KOPT-K1 (cell line): ENCODE results near the gene MSI2.
"Not testable (repeated sequence)": the region's sequence is repeated elsewhere in the genome, so short reads cannot be mapped to it uniquely, and the experiment has no call there.

Source experiments
- H3K27ac ChIP-seq: fragments of 200-600 bp; sonication (generic); 2 replicates; pipeline ENCODE4 v1.5.1; 2016; ENCODE audit warnings: antibody characterized with exemption, mild to moderate bottlenecking, low read depth, low read length; ENCODE audit not compliant: poor library complexity, severe bottlenecking
- H3K36me3 ChIP-seq: fragments of 200-600 bp; sonication (generic); 2 replicates; pipeline ENCODE4 v1.5.1; 2017; ENCODE audit warnings: antibody characterized with exemption, mild to moderate bottlenecking, low read length, moderate library complexity; ENCODE audit not compliant: insufficient read depth
- H3K9me3 ChIP-seq: fragments of 200-600 bp; sonication (generic); 2 replicates; pipeline ENCODE4 v1.5.1; 2017; ENCODE audit warnings: antibody characterized with exemption, low read length, mild to moderate bottlenecking; ENCODE audit not compliant: insufficient read depth, poor library complexity, severe bottlenecking

Gene MSI2

GRCh38 chr17:57489321-57489720, 233.0 kb downstream of the MSI2 start:
- Histone ChIP-seq H3K9me3 (no peaks in the 10 kb centered on the region), H3K27ac (peak overlapping the region; percentile 95), H3K36me3 (peaks cover 49% of the 10 kb centered on the region)

DNA sequence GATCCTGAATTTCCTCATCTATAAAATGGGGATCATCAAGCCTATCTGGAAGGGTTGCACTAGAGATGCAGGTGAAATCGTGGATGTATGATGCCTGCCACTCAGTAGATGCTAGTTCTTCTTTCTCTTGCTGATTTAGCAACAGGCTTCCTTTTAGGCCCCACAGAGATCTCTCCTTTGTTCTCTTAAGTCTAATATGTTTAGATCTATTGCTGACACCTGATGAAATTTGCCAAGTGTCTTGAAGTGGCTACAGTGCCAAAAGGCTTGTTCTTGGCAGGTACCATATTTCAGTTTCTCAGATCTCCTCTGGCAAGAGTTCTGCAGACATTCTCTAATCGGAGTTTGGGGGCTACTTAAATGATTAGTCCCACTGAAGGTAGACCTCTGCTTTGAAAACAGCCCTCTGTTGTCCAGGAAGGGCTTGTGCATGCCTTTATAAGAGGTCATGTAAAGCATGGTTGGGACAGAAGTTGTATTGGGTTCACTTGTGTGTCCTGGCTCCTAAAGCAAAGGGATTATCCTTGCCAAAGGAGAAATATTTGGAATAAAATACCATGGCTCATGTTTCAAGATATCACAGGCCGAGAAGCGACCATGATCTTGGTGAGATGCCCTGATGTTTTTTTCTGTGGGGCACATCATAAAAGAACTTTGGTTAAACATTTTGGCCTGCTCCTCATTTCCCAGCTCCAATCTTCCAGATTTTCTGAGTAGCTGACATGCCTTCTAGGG, 234.0 kb downstream of the MSI2 start:
- Histone ChIP-seq H3K36me3 (peaks cover 55% of the 10 kb centered on the region), H3K9me3 (no peaks in the 10 kb centered on the region), H3K27ac (peak overlapping the region; percentile 95)

GRCh38 chr17:57490890-57491289, 234.6 kb downstream of the MSI2 start:
- H3K9me3 ChIP-seq, result no peaks in the 10 kb centered on the region
- peaks cover 60% of the 10 kb centered on the region for H3K36me3 ChIP-seq
- peak overlapping the region; percentile 95 for H3K27ac ChIP-seq

- H3K27ac ChIP-seq, result peak overlapping the region; percentile 95
- peaks cover 74% of the 10 kb centered on the region for H3K36me3 ChIP-seq
- no peaks in the 10 kb centered on the region for H3K9me3 ChIP-seq
These were observed 236.8 kb downstream of the MSI2 start for GRCh38 chr17:57493171-57493570.

- Histone ChIP-seq H3K9me3 (no peaks in the 10 kb centered on the region), H3K27ac (peak overlapping the region; percentile 95), H3K36me3 (peaks cover 77% of the 10 kb centered on the region)
These were observed 237.3 kb downstream of the MSI2 start for GRCh38 chr17:57493625-57494024.

GRCh38 chr17:57494443-57494842, 238.1 kb downstream of the MSI2 start:
- Histone ChIP-seq H3K9me3 (no peaks in the 10 kb centered on the region), H3K36me3 (peaks cover 69% of the 10 kb centered on the region), H3K27ac (peak overlapping the region; percentile 95)

DNA sequence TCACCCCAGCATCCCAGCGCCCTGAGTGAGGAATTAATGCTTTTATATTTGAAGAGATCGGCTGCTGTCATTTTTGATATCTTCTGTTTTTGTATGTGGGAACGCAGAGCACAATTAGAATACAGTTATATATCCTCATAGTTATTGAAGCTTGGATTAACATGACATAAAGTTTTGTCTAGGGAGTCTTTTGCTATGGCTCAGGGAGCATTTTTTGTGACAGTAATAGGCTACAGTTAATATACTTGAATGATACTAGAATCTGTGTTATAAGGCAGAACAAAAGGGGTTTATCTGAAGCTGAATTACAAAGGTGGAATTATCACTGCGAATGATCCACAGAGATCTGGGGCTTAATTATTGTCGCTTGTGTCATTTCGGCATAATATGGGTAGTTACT, 239.4 kb downstream of the MSI2 start:
- Histone ChIP-seq H3K27ac (peak overlapping the region; percentile 27), H3K9me3 (no peaks in the 10 kb centered on the region), H3K36me3 (peaks cover 69% of the 10 kb centered on the region)

GRCh38 chr17:57496382-57496781, 240.1 kb downstream of the MSI2 start:
- Histone ChIP-seq H3K27ac (peak overlapping the region; percentile 27), H3K36me3 (peaks cover 65% of the 10 kb centered on the region), H3K9me3 (no peaks in the 10 kb centered on the region)

- Histone ChIP-seq H3K9me3 (no peaks in the 10 kb centered on the region), H3K36me3 (peaks cover 53% of the 10 kb centered on the region), H3K27ac (peak overlapping the region; percentile 51)
These were observed 242.1 kb downstream of the MSI2 start for GRCh38 chr17:57498443-57498842.

DNA sequence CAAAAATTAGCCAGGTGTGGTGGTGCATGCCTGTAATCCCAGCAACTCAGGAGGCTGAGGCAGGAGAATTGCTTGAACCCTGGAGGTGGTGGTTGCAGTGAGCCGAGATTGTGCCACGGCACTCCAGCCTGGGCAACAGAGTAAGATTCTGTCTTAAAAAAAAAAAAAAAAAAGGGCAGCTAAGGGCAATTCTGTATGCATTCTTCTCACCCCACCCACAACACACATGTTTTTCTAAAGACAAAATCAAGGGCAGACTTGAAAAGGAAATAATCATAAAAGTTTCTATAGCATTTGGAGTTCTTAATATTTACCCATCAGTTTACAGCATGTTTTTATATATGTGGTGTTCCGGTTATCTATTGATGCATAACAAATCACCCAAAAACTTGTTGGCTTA, 242.9 kb downstream of the MSI2 start:
- not testable (repeated sequence) for H3K9me3 ChIP-seq
- peak overlapping the region; percentile 50 for H3K27ac ChIP-seq
- peaks cover 53% of the 10 kb centered on the region for H3K36me3 ChIP-seq

DNA sequence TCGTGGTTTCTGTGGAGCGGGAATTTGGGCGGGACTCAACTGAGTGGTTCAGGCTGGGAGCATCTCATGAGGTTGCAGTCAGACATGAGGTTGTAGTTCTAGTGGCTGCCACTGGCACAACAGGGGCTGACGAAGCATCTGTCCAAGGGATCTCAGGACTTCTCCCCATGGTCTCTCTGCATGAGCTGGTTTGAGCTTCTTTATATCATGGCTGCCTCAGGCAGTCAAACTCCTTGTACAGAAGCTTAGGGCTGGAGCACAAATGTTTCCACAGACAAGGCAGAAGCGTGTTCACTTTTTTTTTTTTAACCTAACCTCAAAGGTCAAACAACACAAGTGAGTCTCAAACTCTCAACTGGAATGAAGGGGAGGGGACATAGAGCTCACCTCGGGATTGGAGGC, 243.3 kb downstream of the MSI2 start:
- peaks cover 51% of the 10 kb centered on the region for H3K36me3 ChIP-seq
- peak overlapping the region; percentile 50 for H3K27ac ChIP-seq

GRCh38 chr17:57501016-57501415, 244.7 kb downstream of the MSI2 start:
- H3K36me3 ChIP-seq, result peaks cover 44% of the 10 kb centered on the region; the same call in 1 of the 2 replicates
- no peaks in the 10 kb centered on the region for H3K9me3 ChIP-seq
- peak overlapping the region; percentile 50 for H3K27ac ChIP-seq

More for the DNA sequence above, 243.3 kb downstream of the MSI2 start:
- no peaks in the 10 kb centered on the region for H3K9me3 ChIP-seq

DNA sequence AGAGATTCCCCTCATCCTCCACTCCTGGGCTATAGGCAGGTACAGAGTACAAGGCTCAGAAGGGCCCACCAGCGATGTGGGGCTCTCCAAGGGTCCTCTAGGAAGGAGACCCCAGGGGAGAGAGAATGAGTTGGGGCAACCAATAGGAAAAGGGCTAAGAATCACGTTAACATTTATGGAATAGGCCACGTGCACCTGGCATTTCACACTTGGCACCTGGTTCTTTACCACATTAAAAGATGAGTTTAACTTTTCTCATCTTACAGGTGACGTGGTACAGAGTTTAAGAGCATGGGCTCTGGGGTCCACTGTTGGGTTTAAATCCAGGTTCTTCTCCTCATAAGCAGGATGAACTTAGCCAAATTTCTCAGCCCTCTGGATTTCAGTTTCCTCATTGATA, 245.7 kb downstream of the MSI2 start:
- no peaks in the 10 kb centered on the region for H3K9me3 ChIP-seq
- peaks cover 44% of the 10 kb centered on the region; the same call in 1 of the 2 replicates for H3K36me3 ChIP-seq
- peak overlapping the region; percentile 50 for H3K27ac ChIP-seq

GRCh38 chr17:57502811-57503241, 246.5 kb downstream of the MSI2 start:
- Histone ChIP-seq H3K36me3 (peaks cover 47% of the 10 kb centered on the region; the same call in 1 of the 2 replicates), H3K9me3 (no peaks in the 10 kb centered on the region), H3K27ac (peak overlapping the region; percentile 35)

DNA sequence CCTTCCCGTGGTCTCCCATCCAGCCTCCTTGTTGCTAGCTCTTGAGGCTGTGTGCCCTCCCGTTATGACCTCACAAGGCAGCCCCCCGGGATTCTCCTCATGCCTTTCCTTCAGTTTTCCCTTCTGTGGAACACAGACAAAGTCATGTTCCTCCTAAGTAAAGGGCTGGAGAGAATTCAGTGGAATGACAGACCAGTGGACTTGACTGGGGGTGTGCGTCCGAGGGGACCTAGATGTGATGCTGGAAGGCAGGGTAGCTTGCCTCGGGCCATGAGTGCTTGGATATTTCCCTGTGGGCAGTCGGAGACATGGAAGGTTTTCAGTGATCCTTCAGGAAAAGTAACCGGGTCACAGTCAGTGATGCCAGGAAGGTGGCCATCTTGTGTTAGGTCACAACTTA, 247.9 kb downstream of the MSI2 start:
- Histone ChIP-seq H3K27ac (peak overlapping the region; percentile 35), H3K9me3 (no peaks in the 10 kb centered on the region), H3K36me3 (peaks cover 49% of the 10 kb centered on the region; the same call in 1 of the 2 replicates)
